CD4-positive, alpha-beta T cell (primary cell): Measurements from ENCODE around the gene SLC35B4. TPM values are rescaled to one million over a fixed set of nuclear protein-coding genes. Genes with fewer than 3 reads are reported as not detected.

Source experiments
- ATAC-seq: fragments of 200-7000 bp; cut with Tn5 transposase; one replicate; pipeline ENCODE4 v1.10.0; 2022; ENCODE audit warnings: mild to moderate bottlenecking; ENCODE audit not compliant: poor library complexity
- CTCF ChIA-PET: fragments of 350-600 bp; sonication (Branson Sonifier 250); formaldehyde crosslinking; loops from one replicate; lab custom pipeline; 2021; ENCODE audit warnings: antibody characterized with exemption, inconsistent platforms; lab: Charles Lee
- POLR2A ChIA-PET: fragments of 350-600 bp; sonication (Branson Sonifier 250); formaldehyde crosslinking; loops from one replicate; lab custom pipeline; 2021; ENCODE audit warnings: antibody characterized with exemption, inconsistent platforms; lab: Charles Lee
- DNase-seq, 14 experiments: peaks; one replicate each; pipeline ENCODE4 v3.0.0-alpha.2; 2013 to 2020; ENCODE audit warnings: mixed read lengths in 2 of 14
- H3K27ac ChIP-seq, 2 donors: one replicate each; pipeline versions ENCODE4 v1.5.1 to v1.7.0; 2013; ENCODE audit warnings: low read length in 2 of 2, low read depth in 1 of 2, mild to moderate bottlenecking in 1 of 2
- H3K27me3 ChIP-seq, 2 experiments: 1 replicate in 1 of 2; 2 replicates in 1 of 2; pipeline versions ENCODE4 v1.6.1 to v1.7.0; 2013; ENCODE audit warnings: low read length in 2 of 2, control low read depth in 1 of 2, mild to moderate bottlenecking in 1 of 2, moderate library complexity in 1 of 2; ENCODE audit not compliant: insufficient read depth in 2 of 2, control insufficient read depth in 1 of 2
- H3K36me3 ChIP-seq: one replicate; pipeline ENCODE4 v1.6.1; 2013; ENCODE audit warnings: low read length, control low read depth; ENCODE audit not compliant: insufficient read depth
- H3K4me1 ChIP-seq: one replicate; pipeline ENCODE4 v1.6.1; 2013; ENCODE audit warnings: low read length, control low read depth; ENCODE audit not compliant: insufficient read depth
- H3K4me3 ChIP-seq: one replicate; pipeline ENCODE4 v1.5.1; 2013; ENCODE audit warnings: mild to moderate bottlenecking, low read length, moderate library complexity
- H3K9me3 ChIP-seq, 2 experiments: 1 replicate in 1 of 2; 2 replicates in 1 of 2; pipeline versions ENCODE4 v1.6.1 to v1.7.0; 2013; ENCODE audit warnings: low read length in 2 of 2, mild to moderate bottlenecking in 2 of 2, control low read depth in 1 of 2, moderate library complexity in 1 of 2; ENCODE audit not compliant: control insufficient read depth in 1 of 2, insufficient read depth in 1 of 2
- H3K27ac Mint-ChIP-seq: one replicate; pipeline ENCODE4 v1.8.0; 2020; ENCODE audit warnings: mixed read lengths
- H3K27me3 Mint-ChIP-seq: one replicate; pipeline ENCODE4 v1.8.0; 2021; ENCODE audit warnings: mixed read lengths
- H3K36me3 Mint-ChIP-seq: one replicate; pipeline ENCODE4 v1.8.0; 2021; ENCODE audit warnings: low read depth, mixed read lengths
- H3K4me1 Mint-ChIP-seq: one replicate; pipeline ENCODE4 v1.8.0; 2021; ENCODE audit warnings: low read depth, mixed read lengths
- H3K4me3 Mint-ChIP-seq: one replicate; pipeline ENCODE4 v1.8.0; 2020; ENCODE audit warnings: mild to moderate bottlenecking, mixed read lengths
- H3K9me3 Mint-ChIP-seq: one replicate; pipeline ENCODE4 v1.8.0; 2020; ENCODE audit warnings: mixed read lengths
- CTCF ChIP-seq: fragments of 200-600 bp; IDR thresholded peaks from one replicate; pipeline ENCODE4 v1.8.0; 2022; ENCODE audit warnings: antibody characterized with exemption, mild to moderate bottlenecking
- intact Hi-C, 2 experiments: fragments of 100-400 bp; cut with DNase I in 1 of 2; cut with micrococcal nuclease in 1 of 2; formaldehyde crosslinking; loops; one replicate each; pipeline versions ENCODE4 v1.15.1 to v1.9.0; 2023 to 2025; cut with DNase I, micrococcal nuclease
- total RNA-seq, 174 experiments: library from RNA in 2 of 174; stranded (reverse) in 2 of 174; gene quantifications; one replicate each; pipeline ENCODE4 v1.2.3 and lab custom pipeline; 2021 to 2026

SLC35B4 gene
- total RNA-seq, 2 experiments from 2014 or later, result 5.8 to 7.8 TPM

- no peaks in the 10 kb centered on the region for H3K9me3 Mint-ChIP-seq
- H3K4me3 Mint-ChIP-seq, result no peak overlapping the region
- ChIA-PET POLR2A (no interaction called here), CTCF (no interaction called here)
- H3K36me3 Mint-ChIP-seq, result no peaks in the 10 kb centered on the region
- Histone ChIP-seq H3K4me1 (no peaks in the 10 kb centered on the region), H3K4me3 (no peak overlapping the region), H3K27ac (no peak overlapping the region), H3K9me3 (no peaks in the 10 kb centered on the region), H3K27me3 (no peaks in the 10 kb centered on the region), H3K36me3 (no peaks in the 10 kb centered on the region)
- TF ChIP-seq CTCF, result no peak
- no peak for ATAC-seq
- no peaks in the 10 kb centered on the region for H3K4me1 Mint-ChIP-seq
- H3K27ac Mint-ChIP-seq, result no peak overlapping the region
- intact Hi-C loops, result no loop called here
- peaks cover 40% of the 10 kb centered on the region for H3K27me3 Mint-ChIP-seq
- no peak for DNase-seq
These were observed 26.4 kb upstream of the SLC35B4 start for GRCh38 chr7:134343136-134343535.

GRCh38 chr7:134339475-134339874, 22.7 kb upstream of the SLC35B4 start:
- Mint-ChIP-seq H3K36me3 (no peaks in the 10 kb centered on the region), H3K4me1 (no peaks in the 10 kb centered on the region), H3K9me3 (no peaks in the 10 kb centered on the region), H3K4me3 (no peak overlapping the region), H3K27me3 (peaks cover 18% of the 10 kb centered on the region), H3K27ac (no peak overlapping the region)
- no peak for DNase-seq
- POLR2A ChIA-PET, result no interaction called here
- no peak overlapping the region for H3K27ac ChIP-seq
- no peaks in the 10 kb centered on the region for H3K27me3 ChIP-seq
- TF ChIP-seq CTCF, result no peak
- no peaks in the 10 kb centered on the region for H3K4me1 ChIP-seq
- no peaks in the 10 kb centered on the region for H3K36me3 ChIP-seq
- CTCF ChIA-PET, result no interaction called here
- no peak for ATAC-seq
- intact Hi-C loops, result no loop called here
- H3K4me3 ChIP-seq, result no peak overlapping the region
- no peaks in the 10 kb centered on the region for H3K9me3 ChIP-seq

GRCh38 chr7:134337980-134338379, 21.2 kb upstream of the SLC35B4 start:
- Mint-ChIP-seq H3K4me1 (no peaks in the 10 kb centered on the region), H3K9me3 (no peaks in the 10 kb centered on the region), H3K27ac (no peak overlapping the region), H3K36me3 (no peaks in the 10 kb centered on the region), H3K27me3 (peaks cover 22% of the 10 kb centered on the region), H3K4me3 (no peak overlapping the region)
- ChIA-PET CTCF (no interaction called here), POLR2A (no interaction called here)
- Histone ChIP-seq H3K36me3 (no peaks in the 10 kb centered on the region), H3K9me3 (no peaks in the 10 kb centered on the region), H3K27me3 (no peaks in the 10 kb centered on the region), H3K4me3 (no peak overlapping the region), H3K27ac (no peak overlapping the region), H3K4me1 (no peaks in the 10 kb centered on the region)
- no peak for TF ChIP-seq CTCF
- no peak for DNase-seq
- no peak for ATAC-seq
- intact Hi-C loops, result no loop called here
